ENCODE measurements around the gene RELN. TPM values are rescaled to one million over a fixed set of nuclear protein-coding genes. Genes with fewer than 3 reads are reported as not detected.
"Not testable (repeated sequence)": the region's sequence is repeated elsewhere in the genome, so short reads cannot be mapped to it uniquely, and the experiment has no call there.

Gene RELN
- total RNA-seq (1 to 10 TPM; 1.1 to 4.1 (median 1.3) TPM), polyA plus RNA-seq (3.1 TPM)
- long read RNA-seq, donor 1: 0 reads
- long read RNA-seq, donor 2: 0 reads
- long read RNA-seq, donor 3, partial matches to known transcripts: 6 of 6 reads
- long read RNA-seq, donor 3, other reads (novel, unspliced or antisense): 0 of 6 reads
- long read RNA-seq, donor 4: 0 reads

GRCh38 chr7:103989200-103989784, at the start of gene RELN:
Gene RELN, minus strand, starts transcription at chr7:103989658. Its CDS starts 302 bp downstream, at chr7:103989356.
- DNase-seq: peak in 2 of 3 donors; percentile 19 to 39

DNA sequence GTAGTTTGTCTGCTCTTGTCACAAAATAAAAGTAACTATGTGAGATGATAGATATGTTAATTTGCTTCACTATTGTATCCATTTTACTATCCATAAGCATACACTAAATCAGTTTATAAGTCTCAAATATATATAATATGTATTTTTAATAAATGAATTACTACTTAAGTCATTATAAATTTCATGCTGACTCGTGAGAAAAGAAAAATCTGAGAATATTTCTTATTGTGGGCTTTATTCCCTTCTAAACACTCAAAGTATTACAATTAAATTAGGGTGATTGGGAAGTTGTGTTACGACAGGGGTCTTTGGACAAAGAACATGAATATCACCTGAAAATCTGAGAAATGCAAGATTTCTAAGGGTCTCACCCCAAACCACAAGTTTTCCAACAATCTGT, 48.7 kb upstream of the RELN start:
- Histone ChIP-seq H3K27ac (ENCODE audit: low read length) (no peak overlapping the region), H3K27me3 (ENCODE audit: control insufficient read depth, insufficient read depth) (no peaks in the 10 kb centered on the region), H3K9me3 (ENCODE audit: control insufficient read depth, low read length) (no peaks in the 10 kb centered on the region), H3K4me3 (ENCODE audit: low read length) (no peak overlapping the region), H3K4me1 (ENCODE audit: control insufficient read depth, insufficient read depth, low read length) (no peaks in the 10 kb centered on the region)
- ATAC-seq (no peak), DNase-seq (no peak)
- intact Hi-C loops (cut with DNase I): loop anchor here in 1 of 4 donors (10.0 kb wide), 1 partner anchor 63 kb away; no protein-coding TSS in a partner anchor
- WGBS: 81% methylated on average over 2 of the region's 2 CpGs

More at GRCh38 chr7:103989200-103989784, at the start of gene RELN:
- intact Hi-C loops (cut with DNase I): no loop called here
- peak; percentile 51 to 52 for ATAC-seq
- Histone ChIP-seq H3K4me1 (ENCODE audit: control insufficient read depth, insufficient read depth, low read length) (no peaks in the 10 kb centered on the region), H3K27ac (ENCODE audit: low read length) (no peak within 1 kb of the TSS), H3K4me3 (ENCODE audit: low read length) (peak within 1 kb of the TSS; percentile 61), H3K9me3 (ENCODE audit: control insufficient read depth, low read length) (no peaks in the 10 kb centered on the region), H3K27me3 (ENCODE audit: control insufficient read depth, insufficient read depth) (peaks cover 9% of the 10 kb centered on the region)
- 1% methylated on average over 89 of the region's 89 CpGs for WGBS

DNA sequence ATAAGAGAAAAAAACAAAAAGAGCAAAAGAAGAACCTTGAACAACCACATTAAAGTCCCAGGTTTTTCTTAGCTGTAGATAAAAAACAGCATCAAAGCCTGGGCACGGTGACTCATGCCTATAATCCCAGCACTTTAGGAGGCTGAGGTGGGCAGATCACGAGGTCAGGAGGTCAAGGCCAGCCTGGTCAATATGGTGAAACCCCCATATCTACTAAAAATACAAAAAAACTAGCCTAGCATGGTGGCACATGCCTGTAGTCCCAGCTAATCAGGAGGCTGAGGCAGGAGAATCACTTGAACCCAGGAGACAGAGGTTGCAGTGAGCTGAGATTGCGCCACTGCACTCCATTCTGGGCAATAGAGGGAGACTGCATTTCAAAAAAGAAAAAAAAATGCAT, 47.4 kb upstream of the RELN start:
- H3K9me3 ChIP-seq (ENCODE audit: control insufficient read depth, low read length); ATAC-seq; DNase-seq; H3K27me3 ChIP-seq (ENCODE audit: control insufficient read depth, insufficient read depth); H3K4me1 ChIP-seq (ENCODE audit: control insufficient read depth, insufficient read depth, low read length); H3K4me3 ChIP-seq (ENCODE audit: low read length); H3K27ac ChIP-seq (ENCODE audit: low read length): not testable (repeated sequence)
- WGBS: 69% methylated on average over 3 of the region's 3 CpGs
- intact Hi-C loops (cut with DNase I): loop anchor here in 1 of 4 donors (10.0 kb wide), 1 partner anchor 62 kb away; no protein-coding TSS in a partner anchor

DNA sequence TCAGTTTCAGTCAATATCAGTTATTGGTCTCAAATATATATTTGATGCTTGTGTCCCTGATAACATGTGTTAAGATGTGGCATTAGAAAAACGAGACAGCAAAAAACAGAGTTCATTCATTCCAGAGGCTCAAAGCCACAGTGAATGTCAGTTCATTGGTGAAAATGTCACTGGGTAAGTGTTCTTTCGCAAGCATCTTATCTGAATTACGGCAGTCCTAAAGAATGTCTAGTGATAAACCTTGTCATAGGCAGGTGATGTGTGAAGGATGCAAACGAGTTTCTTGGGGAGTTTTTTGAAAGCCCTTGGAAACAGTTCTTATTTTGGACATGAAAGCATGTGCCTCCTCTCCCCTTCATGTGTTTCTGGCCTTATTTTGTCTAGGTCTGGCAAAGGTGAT, 45.9 kb upstream of the RELN start:
- ATAC-seq: no peak
- no peak overlapping the region for H3K4me3 ChIP-seq (ENCODE audit: low read length)
- no peaks in the 10 kb centered on the region for H3K4me1 ChIP-seq (ENCODE audit: control insufficient read depth, insufficient read depth, low read length)
- intact Hi-C loops (cut with DNase I): loop anchor here in 1 of 4 donors (10.0 kb wide), 1 partner anchor 61 kb away; no protein-coding TSS in a partner anchor
- no peak for DNase-seq
- H3K27ac ChIP-seq (ENCODE audit: low read length): no peak overlapping the region
- WGBS: 29% methylated on average over 4 of the region's 4 CpGs
- no peaks in the 10 kb centered on the region for H3K9me3 ChIP-seq (ENCODE audit: control insufficient read depth, low read length)
- no peaks in the 10 kb centered on the region for H3K27me3 ChIP-seq (ENCODE audit: control insufficient read depth, insufficient read depth)

DNA sequence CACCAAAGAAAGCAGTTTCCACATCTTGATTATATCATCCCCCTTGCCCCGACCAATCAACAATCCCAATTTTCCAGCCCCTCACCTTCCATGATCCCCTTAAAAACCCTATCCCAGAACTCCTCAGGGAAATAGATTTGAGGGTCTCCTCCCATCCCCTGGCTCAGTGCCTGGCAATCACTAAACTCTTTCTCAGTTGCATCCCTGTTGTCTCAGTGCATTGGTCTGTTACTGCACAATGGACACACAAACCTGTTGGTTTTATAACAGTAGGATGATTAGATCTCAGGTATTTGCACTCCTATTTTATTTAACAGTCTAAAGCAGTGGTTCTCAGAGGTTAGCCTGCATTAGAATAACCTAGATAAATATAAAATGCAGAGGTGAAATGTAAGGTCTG, 45.2 kb upstream of the RELN start:
- Histone ChIP-seq H3K4me3 (ENCODE audit: low read length) (no peak overlapping the region), H3K27ac (ENCODE audit: low read length) (no peak overlapping the region), H3K9me3 (ENCODE audit: control insufficient read depth, low read length) (no peaks in the 10 kb centered on the region), H3K27me3 (ENCODE audit: control insufficient read depth, insufficient read depth) (no peaks in the 10 kb centered on the region), H3K4me1 (ENCODE audit: control insufficient read depth, insufficient read depth, low read length) (no peaks in the 10 kb centered on the region)
- ATAC-seq (no peak), DNase-seq (no peak)
- WGBS: 85% methylated on average over 1 of the region's 1 CpG
- intact Hi-C loops (cut with DNase I): loop anchor here in 1 of 4 donors (10.0 kb wide), 1 partner anchor 60 kb away; no protein-coding TSS in a partner anchor

DNA sequence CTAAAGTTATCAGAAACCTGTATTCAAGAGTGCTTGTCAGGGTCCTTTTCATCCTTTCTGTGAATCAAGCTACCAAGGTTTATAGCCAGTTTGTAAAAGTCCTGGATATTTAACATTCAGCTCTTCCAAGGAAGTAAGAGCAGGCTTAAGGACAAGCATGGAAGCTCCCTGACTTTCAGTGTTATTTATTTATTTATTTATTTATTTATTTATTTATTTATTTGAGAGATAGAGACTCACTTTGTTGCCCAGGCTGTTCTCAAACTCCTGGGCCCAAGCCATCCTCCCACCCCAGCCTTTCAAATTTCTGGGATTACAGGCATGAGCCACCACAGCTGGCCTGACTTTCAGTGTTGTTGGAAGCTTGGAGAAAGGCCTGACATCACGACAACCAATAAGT, 44.4 kb upstream of the RELN start:
- Histone ChIP-seq H3K4me1 (ENCODE audit: control insufficient read depth, insufficient read depth, low read length) (no peaks in the 10 kb centered on the region), H3K9me3 (ENCODE audit: control insufficient read depth, low read length) (no peaks in the 10 kb centered on the region), H3K27me3 (ENCODE audit: control insufficient read depth, insufficient read depth) (no peaks in the 10 kb centered on the region), H3K4me3 (ENCODE audit: low read length) (no peak overlapping the region), H3K27ac (ENCODE audit: low read length) (no peak overlapping the region)
- ATAC-seq: no peak
- intact Hi-C loops (cut with DNase I): loop anchor here in 1 of 4 donors (10.0 kb wide), 1 partner anchor 59 kb away; no protein-coding TSS in a partner anchor
- 70% methylated on average over 1 of the region's 1 CpG for WGBS
- no peak for DNase-seq

DNA sequence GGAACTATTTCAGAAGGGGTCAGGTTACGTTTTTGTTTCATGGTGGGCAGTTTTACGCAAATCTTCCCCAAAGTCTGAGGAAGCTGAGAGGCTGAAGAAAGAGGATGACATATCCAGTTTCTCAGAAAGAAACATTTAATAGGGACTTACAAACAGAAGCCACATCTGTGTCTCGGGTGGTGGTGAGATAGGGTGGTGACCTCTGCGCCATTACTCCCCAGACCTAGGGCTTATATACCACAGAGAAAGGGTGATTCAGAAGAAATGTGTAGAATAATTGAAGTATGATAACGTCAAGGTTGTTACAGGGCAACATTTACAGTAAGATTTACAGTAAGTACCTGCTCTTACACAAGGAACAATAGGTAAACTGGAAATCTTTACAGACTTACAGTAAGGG, 43.0 kb upstream of the RELN start:
- intact Hi-C loops (cut with DNase I): loop anchor here in 1 of 4 donors (10.0 kb wide), 1 partner anchor 58 kb away; no protein-coding TSS in a partner anchor
- Histone ChIP-seq H3K9me3 (ENCODE audit: control insufficient read depth, low read length) (no peaks in the 10 kb centered on the region), H3K27ac (ENCODE audit: low read length) (no peak overlapping the region), H3K4me3 (ENCODE audit: low read length) (no peak overlapping the region), H3K4me1 (ENCODE audit: control insufficient read depth, insufficient read depth, low read length) (no peaks in the 10 kb centered on the region), H3K27me3 (ENCODE audit: control insufficient read depth, insufficient read depth) (no peaks in the 10 kb centered on the region)
- 54% methylated on average over 5 of the region's 5 CpGs for WGBS
- DNase-seq: no peak
- ATAC-seq: no peak

DNA sequence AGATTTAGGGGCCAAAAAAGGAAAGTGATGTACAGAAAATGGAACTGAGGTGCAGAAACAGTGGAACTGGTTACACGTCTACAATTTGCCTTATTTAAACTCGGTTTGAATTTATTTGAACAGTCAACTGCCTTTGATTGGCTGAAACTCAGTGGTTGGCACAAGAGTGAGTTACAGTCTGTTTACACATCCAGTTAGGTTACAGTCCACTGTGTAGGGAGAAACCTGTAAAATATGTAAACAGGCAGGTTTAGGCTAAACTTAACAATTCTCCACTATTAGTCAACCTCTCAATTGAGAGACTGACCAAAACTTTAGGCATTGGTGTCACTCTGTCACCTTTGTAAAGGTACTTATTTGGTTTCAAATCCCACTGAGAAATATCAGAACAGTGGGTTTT, 40.3 kb upstream of the RELN start:
- H3K4me1 ChIP-seq (ENCODE audit: control insufficient read depth, insufficient read depth, low read length): no peaks in the 10 kb centered on the region

DNA sequence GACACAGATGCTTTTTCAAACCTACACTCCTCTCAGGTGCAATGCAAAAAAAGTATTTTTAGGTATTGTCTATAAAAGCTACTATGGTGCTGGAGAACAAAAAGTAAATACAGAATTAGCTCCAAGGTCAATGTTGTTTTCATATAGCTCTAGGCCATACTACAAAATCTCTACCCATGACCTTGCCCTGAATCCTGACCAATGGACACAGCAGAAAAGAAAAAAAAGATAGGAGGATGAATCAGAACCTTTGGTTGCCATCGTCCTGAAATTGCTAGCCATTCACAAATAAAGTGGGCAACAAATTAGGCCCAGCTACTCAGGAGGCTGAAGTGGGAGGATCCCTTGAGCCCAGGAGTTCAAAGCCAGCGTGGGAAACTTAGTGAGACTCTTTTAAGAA, 35.2 kb upstream of the RELN start:
- DNase-seq: no peak
- intact Hi-C loops (cut with DNase I): no loop called here
- ATAC-seq: no peak
- H3K27me3 ChIP-seq (ENCODE audit: control insufficient read depth, insufficient read depth): no peaks in the 10 kb centered on the region
- H3K4me3 ChIP-seq (ENCODE audit: low read length): no peak overlapping the region
- WGBS: 77% methylated on average over 2 of the region's 2 CpGs
- H3K4me1 ChIP-seq (ENCODE audit: control insufficient read depth, insufficient read depth, low read length): no peaks in the 10 kb centered on the region
- no peaks in the 10 kb centered on the region for H3K9me3 ChIP-seq (ENCODE audit: control insufficient read depth, low read length)
- H3K27ac ChIP-seq (ENCODE audit: low read length): no peak overlapping the region

More for the DNA sequence above, 40.3 kb upstream of the RELN start:
- no peak for DNase-seq
- intact Hi-C loops (cut with DNase I): loop anchor here in 1 of 4 donors (10.0 kb wide), 1 partner anchor 55 kb away; no protein-coding TSS in a partner anchor
- ATAC-seq: no peak
- no peak overlapping the region for H3K27ac ChIP-seq (ENCODE audit: low read length)
- no peak overlapping the region for H3K4me3 ChIP-seq (ENCODE audit: low read length)
- no peaks in the 10 kb centered on the region for H3K9me3 ChIP-seq (ENCODE audit: control insufficient read depth, low read length)
- 84% methylated on average over 2 of the region's 2 CpGs for WGBS
- H3K27me3 ChIP-seq (ENCODE audit: control insufficient read depth, insufficient read depth): no peaks in the 10 kb centered on the region

DNA sequence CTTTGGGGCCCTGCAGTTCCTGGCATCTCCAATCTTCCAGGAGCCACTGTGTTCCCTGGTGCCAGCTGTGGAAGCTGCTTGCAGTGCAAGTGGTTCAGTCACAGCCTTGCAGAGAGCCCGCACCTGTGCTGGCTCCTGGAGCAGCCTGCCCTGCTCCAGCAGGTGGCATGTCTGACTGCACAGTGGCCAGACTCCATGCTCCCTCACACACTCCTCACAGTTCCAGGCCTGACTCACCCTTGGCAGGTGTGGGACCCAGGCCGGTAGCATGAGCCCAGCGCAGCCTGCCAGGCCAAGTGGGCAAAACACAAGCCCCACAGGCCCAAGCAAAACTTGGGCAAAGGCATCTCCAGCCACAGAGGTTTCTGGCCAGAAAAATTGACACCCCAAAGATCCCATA, 33.6 kb upstream of the RELN start:
- DNase-seq (no peak), ATAC-seq (no peak)
- Histone ChIP-seq H3K4me1 (ENCODE audit: control insufficient read depth, insufficient read depth, low read length) (no peaks in the 10 kb centered on the region), H3K27ac (ENCODE audit: low read length) (no peak overlapping the region), H3K27me3 (ENCODE audit: control insufficient read depth, insufficient read depth) (no peaks in the 10 kb centered on the region), H3K9me3 (ENCODE audit: control insufficient read depth, low read length) (no peaks in the 10 kb centered on the region), H3K4me3 (ENCODE audit: low read length) (no peak overlapping the region)
- intact Hi-C loops (cut with DNase I): no loop called here
- 91% methylated on average over 3 of the region's 3 CpGs for WGBS

- Histone ChIP-seq H3K27me3 (ENCODE audit: control insufficient read depth, insufficient read depth) (no peaks in the 10 kb centered on the region), H3K9me3 (ENCODE audit: control insufficient read depth, low read length) (no peaks in the 10 kb centered on the region), H3K4me1 (ENCODE audit: control insufficient read depth, insufficient read depth, low read length) (no peaks in the 10 kb centered on the region), H3K4me3 (ENCODE audit: low read length) (no peak overlapping the region), H3K27ac (ENCODE audit: low read length) (no peak overlapping the region)
- DNase-seq: no peak
- intact Hi-C loops (cut with DNase I): loop anchor here in 1 of 4 donors (10.0 kb wide), 1 partner anchor 64 kb away; no protein-coding TSS in a partner anchor
- 90% methylated on average over 1 of the region's 1 CpG for WGBS
- ATAC-seq: no peak
These were observed 29.0 kb upstream of the RELN start for GRCh38 chr7:104018425-104018824.
